ENCODE results near the gene AGR3.

The AGR3 gene

DNA sequence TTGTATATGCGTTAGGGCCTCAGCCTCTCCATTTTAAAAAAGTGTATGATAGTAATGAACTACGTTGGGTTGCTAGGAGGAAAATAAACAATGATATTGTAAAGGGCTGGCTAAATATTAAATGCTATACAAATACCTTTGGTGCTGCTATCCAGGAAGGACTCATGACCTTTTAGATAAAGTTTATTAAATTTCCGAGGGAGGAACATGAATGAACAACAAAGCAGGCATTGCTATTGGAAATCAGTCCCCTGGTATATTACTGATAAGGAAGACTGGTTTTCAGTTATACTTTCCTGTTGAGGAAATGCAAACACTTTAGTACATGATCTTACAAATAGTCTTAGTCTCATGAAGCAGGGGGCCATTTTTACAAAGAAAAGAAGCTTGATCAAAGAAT lies 59.8 kb downstream of the AGR3 start:
- no peak for DNase-seq

- DNase-seq, result no peak
These were observed 63.1 kb downstream of the AGR3 start for GRCh38 chr7:16818732-16819131.

- DNase-seq, result no peak
These were observed 64.2 kb downstream of the AGR3 start for GRCh38 chr7:16817536-16817935.

GRCh38 chr7:16816824-16817223 lies 65.0 kb downstream of the AGR3 start:
- DNase-seq, result no peak

DNA sequence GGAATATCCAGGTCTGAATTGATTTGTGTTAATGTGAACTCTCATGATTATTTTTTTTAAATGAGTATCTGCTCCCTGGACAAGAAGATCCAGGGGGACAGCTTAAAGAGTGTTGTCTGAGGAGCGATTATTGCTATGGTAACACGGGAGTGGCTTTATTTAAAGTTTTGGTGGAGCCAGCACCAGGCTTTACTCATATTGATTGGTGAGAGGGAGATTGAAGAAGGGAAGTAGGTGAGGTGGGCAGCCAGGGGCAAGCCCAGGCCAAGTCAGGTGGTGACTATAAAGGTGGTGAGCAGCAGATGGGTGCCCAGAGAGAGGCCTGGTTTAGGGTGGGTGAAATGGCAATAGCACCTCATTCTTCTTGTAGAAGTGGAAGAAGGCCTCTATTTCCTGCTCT lies 66.8 kb downstream of the AGR3 start:
- DNase-seq, result peak; percentile 68

- no peak for DNase-seq
These were observed 68.6 kb downstream of the AGR3 start for GRCh38 chr7:16813232-16813616.

- DNase-seq, result no peak
These were observed 69.1 kb downstream of the AGR3 start for GRCh38 chr7:16812542-16813231.

GRCh38 chr7:16811551-16811950 lies 70.2 kb downstream of the AGR3 start:
- no peak for DNase-seq

DNA sequence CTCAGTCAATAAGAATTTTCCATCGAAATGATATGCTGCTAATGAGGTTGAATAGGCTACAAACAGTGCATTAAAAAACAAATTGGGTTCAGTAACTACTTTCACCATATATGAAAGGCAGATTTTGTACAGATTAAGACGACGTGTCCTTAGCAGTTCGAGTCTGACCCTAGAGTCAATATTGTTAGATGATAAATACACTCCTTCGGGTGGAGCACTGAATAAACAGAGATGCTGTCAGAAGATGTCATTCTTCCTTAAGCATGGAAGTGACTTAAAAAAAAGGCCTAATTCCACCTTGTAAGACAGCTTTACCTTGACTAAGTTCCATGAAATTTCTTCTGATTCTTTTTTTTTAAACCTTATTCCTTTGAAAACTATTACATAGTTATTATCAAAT lies 71.2 kb downstream of the AGR3 start:
- no peak for DNase-seq

- no peak for DNase-seq
These were observed 71.7 kb downstream of the AGR3 start for GRCh38 chr7:16810112-16810511.
